K562 treated with DMSO at 1 percent for 12 hours (cell line): Measurements from ENCODE around the gene TFAP2A. TPM values are rescaled to one million over a fixed set of nuclear protein-coding genes. Genes with fewer than 3 reads are reported as not detected.

ENCODE experiments used
- total RNA-seq: library from RNA; unstranded; fragments of 300-600 nt; gene quantifications from 2 replicates; pipeline ENCODE4 v1.2.3, GENCODE V29; 2022; ENCODE audit not compliant: insufficient read depth

The TFAP2A gene
- total RNA-seq: 1.0 TPM in 1 of 2 replicates, not detected in the other

GRCh38 chr6:10414756-10415616 is at the start of gene TFAP2A:
Gene TFAP2A (minus strand): TSS chr6:10415074. CDS start chr6:10414991, 83 bp downstream.

Other genes starting within 250 kb of the TFAP2A start
- gene GCNT2, start 106.3 kb upstream of the TFAP2A start, total RNA-seq: 0.33 and 2.0 TPM in 2 replicates